ENCODE measurements around the gene P2RY12.

DNA sequence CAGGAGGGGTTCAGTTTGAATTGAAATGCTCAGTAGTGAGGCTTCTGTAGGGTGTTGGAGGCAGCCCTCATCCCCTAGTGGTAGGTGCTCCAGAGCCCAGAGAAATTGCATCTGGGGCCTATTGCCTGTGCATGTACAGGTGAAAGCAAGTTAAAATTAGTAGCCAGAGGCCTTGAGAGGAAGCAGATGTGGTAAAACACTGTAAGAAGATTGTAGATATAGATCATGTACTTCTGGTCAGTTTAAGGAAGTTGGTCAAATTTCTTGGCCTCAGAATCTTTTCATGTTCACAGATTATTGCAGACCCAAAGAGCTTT is 41.7 kb upstream of the P2RY12 start:
- TF ChIP-seq, protein P1, sequence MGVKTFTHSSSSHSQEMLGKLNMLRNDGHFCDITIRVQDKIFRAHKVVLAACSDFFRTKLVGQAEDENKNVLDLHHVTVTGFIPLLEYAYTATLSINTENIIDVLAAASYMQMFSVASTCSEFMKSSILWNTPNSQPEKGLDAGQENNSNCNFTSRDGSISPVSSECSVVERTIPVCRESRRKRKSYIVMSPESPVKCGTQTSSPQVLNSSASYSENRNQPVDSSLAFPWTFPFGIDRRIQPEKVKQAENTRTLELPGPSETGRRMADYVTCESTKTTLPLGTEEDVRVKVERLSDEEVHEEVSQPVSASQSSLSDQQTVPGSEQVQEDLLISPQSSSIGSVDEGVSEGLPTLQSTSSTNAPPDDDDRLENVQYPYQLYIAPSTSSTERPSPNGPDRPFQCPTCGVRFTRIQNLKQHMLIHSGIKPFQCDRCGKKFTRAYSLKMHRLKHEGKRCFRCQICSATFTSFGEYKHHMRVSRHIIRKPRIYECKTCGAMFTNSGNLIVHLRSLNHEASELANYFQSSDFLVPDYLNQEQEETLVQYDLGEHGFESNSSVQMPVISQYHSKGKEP (tag by site-specific recombination; IDR thresholded peaks at IDR 0.05) = no peak
- no peak for TF ChIP-seq TCF7L2 (IDR thresholded peaks at IDR 0.05; ENCODE audit: borderline replicate concordance, low read depth, low read length)
- TF ChIP-seq, protein P2, sequence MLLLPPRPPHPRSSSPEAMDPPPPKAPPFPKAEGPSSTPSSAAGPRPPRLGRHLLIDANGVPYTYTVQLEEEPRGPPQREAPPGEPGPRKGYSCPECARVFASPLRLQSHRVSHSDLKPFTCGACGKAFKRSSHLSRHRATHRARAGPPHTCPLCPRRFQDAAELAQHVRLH (tag by site-specific recombination; IDR thresholded peaks at IDR 0.05) = no peak
- no peak for TF ChIP-seq ZNF768 (tag by site-specific recombination; IDR thresholded peaks at IDR 0.05)
- no peak for TF ChIP-seq ZNF501 (tag by site-specific recombination; IDR thresholded peaks at IDR 0.05)
- TF ChIP-seq, protein P3, sequence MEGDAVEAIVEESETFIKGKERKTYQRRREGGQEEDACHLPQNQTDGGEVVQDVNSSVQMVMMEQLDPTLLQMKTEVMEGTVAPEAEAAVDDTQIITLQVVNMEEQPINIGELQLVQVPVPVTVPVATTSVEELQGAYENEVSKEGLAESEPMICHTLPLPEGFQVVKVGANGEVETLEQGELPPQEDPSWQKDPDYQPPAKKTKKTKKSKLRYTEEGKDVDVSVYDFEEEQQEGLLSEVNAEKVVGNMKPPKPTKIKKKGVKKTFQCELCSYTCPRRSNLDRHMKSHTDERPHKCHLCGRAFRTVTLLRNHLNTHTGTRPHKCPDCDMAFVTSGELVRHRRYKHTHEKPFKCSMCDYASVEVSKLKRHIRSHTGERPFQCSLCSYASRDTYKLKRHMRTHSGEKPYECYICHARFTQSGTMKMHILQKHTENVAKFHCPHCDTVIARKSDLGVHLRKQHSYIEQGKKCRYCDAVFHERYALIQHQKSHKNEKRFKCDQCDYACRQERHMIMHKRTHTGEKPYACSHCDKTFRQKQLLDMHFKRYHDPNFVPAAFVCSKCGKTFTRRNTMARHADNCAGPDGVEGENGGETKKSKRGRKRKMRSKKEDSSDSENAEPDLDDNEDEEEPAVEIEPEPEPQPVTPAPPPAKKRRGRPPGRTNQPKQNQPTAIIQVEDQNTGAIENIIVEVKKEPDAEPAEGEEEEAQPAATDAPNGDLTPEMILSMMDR (tag by site-specific recombination; IDR thresholded peaks at IDR 0.05) = no peak
- TF ChIP-seq SETDB1 (IDR thresholded peaks at IDR 0.05; ENCODE audit: insufficient read length, low read length) = no peak
- TF ChIP-seq KLF16 (tag by site-specific recombination; IDR thresholded peaks at IDR 0.05) = no peak
- no peak for TF ChIP-seq ZNF335 (tag by site-specific recombination; conservative IDR thresholded peaks at IDR 0.05)
- no peak for TF ChIP-seq SALL2 (tag by site-specific recombination; IDR thresholded peaks at IDR 0.05; ENCODE audit: borderline replicate concordance)
- TF ChIP-seq ZNF239 (tag by site-specific recombination; IDR thresholded peaks at IDR 0.05) = no peak
- TF ChIP-seq, protein P4, sequence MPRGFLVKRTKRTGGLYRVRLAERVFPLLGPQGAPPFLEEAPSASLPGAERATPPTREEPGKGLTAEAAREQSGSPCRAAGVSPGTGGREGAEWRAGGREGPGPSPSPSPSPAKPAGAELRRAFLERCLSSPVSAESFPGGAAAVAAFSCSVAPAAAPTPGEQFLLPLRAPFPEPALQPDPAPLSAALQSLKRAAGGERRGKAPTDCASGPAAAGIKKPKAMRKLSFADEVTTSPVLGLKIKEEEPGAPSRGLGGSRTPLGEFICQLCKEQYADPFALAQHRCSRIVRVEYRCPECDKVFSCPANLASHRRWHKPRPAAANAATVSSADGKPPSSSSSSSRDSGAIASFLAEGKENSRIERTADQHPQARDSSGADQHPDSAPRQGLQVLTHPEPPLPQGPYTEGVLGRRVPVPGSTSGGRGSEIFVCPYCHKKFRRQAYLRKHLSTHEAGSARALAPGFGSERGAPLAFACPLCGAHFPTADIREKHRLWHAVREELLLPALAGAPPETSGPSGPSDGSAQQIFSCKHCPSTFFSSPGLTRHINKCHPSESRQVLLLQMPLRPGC (tag by site-specific recombination; IDR thresholded peaks at IDR 0.05) = no peak

Measured in HEK293 (cell line).